Measurements from ENCODE around the gene GEMIN5.

GRCh38 chr5:154972476-154973080 lies 34.6 kb upstream of the GEMIN5 start:
- TF ChIP-seq CTCF (IDR thresholded peaks at IDR 0.05; ENCODE audit: borderline replicate concordance, extremely low read depth, low read length, poor library complexity, severe bottlenecking) (peak; percentile 61), EZH2 (IDR thresholded peaks at IDR 0.05; ENCODE audit: borderline replicate concordance, low read depth, low read length, severe bottlenecking) (no peak)

Measured in DND-41 (cell line).